ENCODE measurements around the gene GATAD2B.

- TF ChIP-seq CTCF (IDR thresholded peaks at IDR 0.05; ENCODE audit: low read length) = no peak
- no peak for TF ChIP-seq EZH2 (IDR thresholded peaks at IDR 0.05; ENCODE audit: borderline replicate concordance, low read length)
Measured at GRCh38 chr1:153908071-153908470, 14.7 kb downstream of the GATAD2B start.

Measured in OCI-LY1 (cell line).